Testis (tissue), 2 donors: ENCODE measurements around the gene MED10.

Experiments
- CTCF ChIP-seq, 3 experiments: fragments of 450-650 bp in 2 of 3; fragments of 200-600 bp in 1 of 3; sonication (generic) in 1 of 3; IDR thresholded peaks; one replicate each; pipeline ENCODE4 v1.5.1; 2016 to 2019; ENCODE audit warnings: antibody characterized with exemption in 3 of 3, mild to moderate bottlenecking in 2 of 3, moderate library complexity in 1 of 3
- POLR2A ChIP-seq: fragments of 450-650 bp; IDR thresholded peaks from one replicate; pipeline ENCODE4 v1.6.1; 2017; ENCODE audit warnings: antibody characterized with exemption, mild to moderate bottlenecking, moderate library complexity

- TF ChIP-seq CTCF (IDR thresholded peaks at IDR 0.05) (no peak), POLR2A (no peak)
These were observed 804 bp downstream of the MED10 start for GRCh38 chr5:6377582-6377904.
